OCI-LY7 (cell line): ENCODE measurements around the gene ZPBP2. TPM values are rescaled to one million over a fixed set of nuclear protein-coding genes. Genes with fewer than 3 reads are reported as not detected.

ENCODE experiments used
- BruUV-seq: library from RNA; stranded (reverse); fragments of 400-500 nt; replicated peaks from 2 replicates; lab custom pipeline; 2021; lab: Mats Ljungman, UMichigan
- CTCF ChIA-PET: fragments of 300-600 bp; sonication (Branson Sonifier 250); formaldehyde crosslinking; loops from one replicate; lab custom pipeline; 2022; ENCODE audit warnings: antibody characterized with exemption; ENCODE audit not compliant: unreplicated experiment; lab: Charles Lee
- POLR2A ChIA-PET: fragments of 300-600 bp; sonication (Branson Sonifier 250); formaldehyde crosslinking; loops from one replicate; lab custom pipeline; 2022; ENCODE audit warnings: antibody characterized with exemption; lab: Charles Lee
- DNase-seq: peaks from one replicate; pipeline ENCODE4 v3.0.0-alpha.2; 2015; ENCODE audit warnings: low spot score
- H2AFZ ChIP-seq: fragments of 200-600 bp; sonication (generic), shearing (Covaris generic); 2 replicates; pipeline ENCODE4 v1.6.1; 2014; ENCODE audit warnings: mild to moderate bottlenecking, antibody characterized with exemption, low read length, moderate library complexity
- H3K27ac ChIP-seq: fragments of 200-600 bp; sonication (generic); 2 replicates; pipeline ENCODE4 v1.5.1; 2014; ENCODE audit warnings: mixed run types, low read depth, mild to moderate bottlenecking, moderate library complexity, low read length, inconsistent platforms; ENCODE audit not compliant: poor library complexity, severe bottlenecking
- H3K36me3 ChIP-seq: fragments of 200-600 bp; sonication (generic); 2 replicates; pipeline ENCODE4 v1.6.1; 2014; ENCODE audit warnings: mild to moderate bottlenecking, antibody characterized with exemption, low read length, moderate library complexity, mixed read lengths; ENCODE audit not compliant: insufficient read depth
- H3K4me1 ChIP-seq: fragments of 200-600 bp; sonication (generic); 2 replicates; pipeline ENCODE4 v1.5.1; 2014; ENCODE audit warnings: mild to moderate bottlenecking, low read length; ENCODE audit not compliant: insufficient read depth, poor library complexity, severe bottlenecking
- H3K4me2 ChIP-seq: fragments of 200-600 bp; sonication (generic); 2 replicates; pipeline ENCODE4 v1.6.1; 2014; ENCODE audit warnings: mild to moderate bottlenecking, low read length
- H3K4me3 ChIP-seq: fragments of 200-600 bp; sonication (generic); 2 replicates; pipeline ENCODE4 v1.5.1; 2014; ENCODE audit warnings: mild to moderate bottlenecking, low read depth, low read length; ENCODE audit not compliant: poor library complexity, severe bottlenecking
- H3K79me2 ChIP-seq: fragments of 200-600 bp; sonication (generic); 2 replicates; pipeline ENCODE4 v1.6.1; 2016; ENCODE audit warnings: low read depth, mild to moderate bottlenecking, low read length, moderate library complexity, mixed read lengths; ENCODE audit not compliant: insufficient read depth
- H3K9me2 ChIP-seq: fragments of 200-600 bp; sonication (generic); 2 replicates; pipeline ENCODE4 v1.6.1; 2016; ENCODE audit warnings: mild to moderate bottlenecking, low read length, mixed read lengths; ENCODE audit not compliant: insufficient read depth
- H3K9me3 ChIP-seq: fragments of 200-600 bp; sonication (generic); 2 replicates; pipeline ENCODE4 v1.6.1; 2014; ENCODE audit warnings: mild to moderate bottlenecking, mixed run types, low read length, mixed read lengths
- H4K20me1 ChIP-seq: fragments of 200-600 bp; sonication (generic); 2 replicates; pipeline ENCODE4 v1.6.1; 2014; ENCODE audit warnings: mild to moderate bottlenecking, antibody characterized with exemption, low read length, moderate library complexity, mixed read lengths; ENCODE audit not compliant: insufficient read depth
- CTCF ChIP-seq: fragments of 200-600 bp; sonication (generic); conservative IDR thresholded peaks from 2 replicates; pipeline ENCODE4 v1.5.1; 2014; ENCODE audit warnings: mild to moderate bottlenecking, antibody characterized with exemption, low read length, moderate library complexity, mixed read lengths
- EZH2phosphoT487 ChIP-seq: fragments of 200-600 bp; sonication (generic); IDR thresholded peaks from 2 replicates; pipeline ENCODE4 v1.6.1; 2018; ENCODE audit warnings: low read depth, borderline replicate concordance, mild to moderate bottlenecking, mixed run types, antibody characterized with exemption, low read length, moderate library complexity, mixed read lengths
- intact Hi-C: fragments of 100-400 bp; cut with micrococcal nuclease; formaldehyde crosslinking; loops from one replicate; pipeline ENCODE4 v1.10.0; 2022; ENCODE audit not compliant: unreplicated experiment
- total RNA-seq, 2 experiments: library from RNA; depleted of rRNA in 1 of 2; stranded (reverse); fragments of >200 nt in 1 of 2; shearing (Covaris generic) in 1 of 2; gene quantifications; 2 replicates each; pipeline ENCODE4 v1.2.3, GENCODE V29; 2014 to 2022

Gene ZPBP2
- total RNA-seq, 2 experiments from 2014 or later = not detected

GRCh38 chr17:39923836-39924690, 56.1 kb downstream of the ZPBP2 start:
- no TSS peak for BruUV-seq
- Histone ChIP-seq H3K27ac (peak overlapping the region; percentile 65), H3K9me2 (no peaks in the 10 kb centered on the region), H3K4me3 (peak overlapping the region; percentile 91), H3K79me2 (peaks cover 35% of the 10 kb centered on the region), H4K20me1 (no peaks in the 10 kb centered on the region), H3K4me1 (peaks cover 44% of the 10 kb centered on the region), H2AFZ (no peak overlapping the region), H3K4me2 (peak overlapping the region; percentile 97), H3K36me3 (peaks cover 49% of the 10 kb centered on the region), H3K9me3 (no peaks in the 10 kb centered on the region)
- no peak for DNase-seq
- TF ChIP-seq EZH2phosphoT487 (no peak), CTCF (peak; percentile 76)
- intact Hi-C loops = no loop called here
- POLR2A ChIA-PET = no interaction called here
- CTCF ChIA-PET = no interaction called here

- H3K9me2 ChIP-seq = no peaks in the 10 kb centered on the region
- TF ChIP-seq EZH2phosphoT487 = no peak
- peak; percentile 40; the same call in 1 of the 2 replicates for TF ChIP-seq CTCF
- ChIA-PET POLR2A (no interaction called here), CTCF (no interaction called here)
- H3K27ac ChIP-seq = peak overlapping the region; percentile 65
- intact Hi-C loops = loop anchor here (5.0 kb wide), 1 partner anchor 147 kb away; no protein-coding TSS in a partner anchor
- peak overlapping the region; percentile 91 for H3K4me3 ChIP-seq
- peaks cover 45% of the 10 kb centered on the region for H3K36me3 ChIP-seq
- H3K79me2 ChIP-seq = peaks cover 35% of the 10 kb centered on the region
- H3K4me1 ChIP-seq = peaks cover 49% of the 10 kb centered on the region
- no peak for DNase-seq
- no TSS peak for BruUV-seq
- H4K20me1 ChIP-seq = no peaks in the 10 kb centered on the region
- no peaks in the 10 kb centered on the region for H3K9me3 ChIP-seq
- no peak overlapping the region for H2AFZ ChIP-seq
- H3K4me2 ChIP-seq = peak overlapping the region; percentile 97
Observed at GRCh38 chr17:39924691-39925055, 56.7 kb downstream of the ZPBP2 start.
